ENCODE data around the gene STAB2.

DNA sequence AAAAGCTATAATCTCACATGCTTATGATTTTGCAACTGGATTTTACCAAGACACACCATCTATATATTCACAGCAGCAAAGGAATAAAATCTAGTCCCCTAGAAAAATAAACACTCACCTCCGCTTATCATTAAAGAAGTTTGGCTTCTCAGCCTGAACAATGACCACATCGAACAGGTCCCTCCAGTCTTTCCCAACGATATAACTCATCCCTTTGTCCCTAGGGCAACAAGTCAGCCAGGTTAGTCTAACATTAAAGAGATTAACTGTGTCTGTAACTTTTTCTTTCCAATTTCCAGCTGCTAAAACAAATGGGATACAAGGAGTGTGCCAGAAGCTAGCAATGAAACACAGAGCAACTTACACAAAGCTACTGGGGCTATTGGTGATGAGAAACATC lies 206.0 kb downstream of the STAB2 start:
- TF ChIP-seq POLR2A (IDR thresholded peaks at IDR 0.05): no peak
- TF ChIP-seq, protein P1, sequence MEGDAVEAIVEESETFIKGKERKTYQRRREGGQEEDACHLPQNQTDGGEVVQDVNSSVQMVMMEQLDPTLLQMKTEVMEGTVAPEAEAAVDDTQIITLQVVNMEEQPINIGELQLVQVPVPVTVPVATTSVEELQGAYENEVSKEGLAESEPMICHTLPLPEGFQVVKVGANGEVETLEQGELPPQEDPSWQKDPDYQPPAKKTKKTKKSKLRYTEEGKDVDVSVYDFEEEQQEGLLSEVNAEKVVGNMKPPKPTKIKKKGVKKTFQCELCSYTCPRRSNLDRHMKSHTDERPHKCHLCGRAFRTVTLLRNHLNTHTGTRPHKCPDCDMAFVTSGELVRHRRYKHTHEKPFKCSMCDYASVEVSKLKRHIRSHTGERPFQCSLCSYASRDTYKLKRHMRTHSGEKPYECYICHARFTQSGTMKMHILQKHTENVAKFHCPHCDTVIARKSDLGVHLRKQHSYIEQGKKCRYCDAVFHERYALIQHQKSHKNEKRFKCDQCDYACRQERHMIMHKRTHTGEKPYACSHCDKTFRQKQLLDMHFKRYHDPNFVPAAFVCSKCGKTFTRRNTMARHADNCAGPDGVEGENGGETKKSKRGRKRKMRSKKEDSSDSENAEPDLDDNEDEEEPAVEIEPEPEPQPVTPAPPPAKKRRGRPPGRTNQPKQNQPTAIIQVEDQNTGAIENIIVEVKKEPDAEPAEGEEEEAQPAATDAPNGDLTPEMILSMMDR (IDR thresholded peaks at IDR 0.05): no peak

Data from thyroid gland (tissue), 4 donors.